Neural cell (in vitro differentiated cells): Measurements from ENCODE around the gene MACF1. TPM values are rescaled to one million over a fixed set of nuclear protein-coding genes. Genes with fewer than 3 reads are reported as not detected.

Experiments
- H2AFZ ChIP-seq: fragments of 200-600, 300-800 bp; sonication (generic), shearing (Covaris generic); 2 replicates; pipeline ENCODE4 v1.6.0; 2014; ENCODE audit warnings: low read depth, mild to moderate bottlenecking, antibody characterized with exemption, low read length, moderate library complexity
- H3F3A ChIP-seq: fragments of 200-600 bp; shearing (Covaris generic); 2 replicates; pipeline ENCODE4 v1.6.1; 2016; ENCODE audit warnings: mild to moderate bottlenecking, moderate library complexity, mixed read lengths, antibody characterized with exemption, low read length; ENCODE audit not compliant: insufficient read depth, poor library complexity, severe bottlenecking
- H3K27ac ChIP-seq: fragments of 200-600, 300-800 bp; sonication (generic), shearing (Covaris generic); 2 replicates; pipeline ENCODE4 v1.5.1; 2014; ENCODE audit warnings: mild to moderate bottlenecking, low read length, moderate library complexity
- H3K27me3 ChIP-seq: fragments of 300-800, 200-600 bp; sonication (generic), shearing (Covaris generic); 2 replicates; pipeline ENCODE4 v1.6.0; 2014; ENCODE audit warnings: mild to moderate bottlenecking, low read depth, low read length, moderate library complexity; ENCODE audit not compliant: insufficient read depth
- H3K36me3 ChIP-seq: fragments of 300-800, 200-600 bp; sonication (generic), shearing (Covaris generic); 2 replicates; pipeline ENCODE4 v1.5.1; 2014; ENCODE audit warnings: mild to moderate bottlenecking, antibody characterized with exemption, low read length, moderate library complexity; ENCODE audit not compliant: insufficient read depth
- H3K4me2 ChIP-seq: fragments of 300-800, 200-600 bp; sonication (generic), shearing (Covaris generic); 2 replicates; pipeline ENCODE4 v1.6.0; 2014; ENCODE audit warnings: mild to moderate bottlenecking, low read length
- H3K4me3 ChIP-seq: fragments of 300-800, 200-600 bp; sonication (generic), shearing (Covaris generic); 2 replicates; pipeline ENCODE4 v1.5.1; 2014; ENCODE audit warnings: mild to moderate bottlenecking, low read length, moderate library complexity
- H3K79me2 ChIP-seq: fragments of 200-600 bp; shearing (Covaris generic); replicated peaks from 2 replicates; pipeline ENCODE4 v1.6.0; 2014; ENCODE audit warnings: mild to moderate bottlenecking, low read length, moderate library complexity; ENCODE audit not compliant: insufficient read depth
- H3K9ac ChIP-seq: fragments of 300-800, 200-600 bp; sonication (generic), shearing (Covaris generic); 2 replicates; pipeline ENCODE4 v1.6.1; 2016; ENCODE audit warnings: mild to moderate bottlenecking, low read length, mixed read lengths
- H3K9me2 ChIP-seq: fragments of 200-600 bp; shearing (Covaris generic); 2 replicates; pipeline ENCODE4 v1.6.1; 2016; ENCODE audit warnings: mild to moderate bottlenecking, low read length, mixed read lengths; ENCODE audit not compliant: insufficient read depth
- H3K9me3 ChIP-seq: fragments of 200-600, 300-800 bp; sonication (generic), shearing (Covaris generic); 2 replicates; pipeline ENCODE4 v1.6.1; 2016; ENCODE audit warnings: mild to moderate bottlenecking, mixed run types, low read length, moderate library complexity, mixed read lengths
- H4K20me1 ChIP-seq: fragments of 200-600 bp; shearing (Covaris generic); 2 replicates; pipeline ENCODE4 v1.6.1; 2016; ENCODE audit warnings: mild to moderate bottlenecking, mixed run types; ENCODE audit not compliant: insufficient read depth
- CTCF ChIP-seq: fragments of 450-650 bp; IDR thresholded peaks from 2 replicates; pipeline ENCODE4 v1.5.1; 2014; ENCODE audit warnings: antibody characterized with exemption, mild to moderate bottlenecking, moderate library complexity; ENCODE audit not compliant: poor library complexity, severe bottlenecking
- EP300 ChIP-seq: fragments of 450-650 bp; conservative IDR thresholded peaks from 2 replicates; pipeline ENCODE4 v1.6.1; 2014; ENCODE audit warnings: antibody characterized with exemption, mild to moderate bottlenecking, moderate library complexity; ENCODE audit not compliant: poor library complexity, severe bottlenecking
- EZH2 ChIP-seq: fragments of 200-600, 300-800 bp; shearing (Covaris generic), sonication (generic); IDR thresholded peaks from 2 replicates; pipeline ENCODE4 v1.6.1; 2014; ENCODE audit warnings: antibody characterized with exemption, low read length, borderline replicate concordance, mild to moderate bottlenecking; ENCODE audit not compliant: insufficient read depth, poor library complexity, severe bottlenecking
- MXI1 ChIP-seq: fragments of 450-650 bp; conservative IDR thresholded peaks from 2 replicates; pipeline ENCODE4 v1.6.1; 2014; ENCODE audit warnings: antibody characterized with exemption, mild to moderate bottlenecking; ENCODE audit not compliant: poor library complexity, severe bottlenecking
- POLR2AphosphoS5 ChIP-seq: IDR thresholded peaks from 2 replicates; pipeline ENCODE4 v1.6.1; 2012
- RAD21 ChIP-seq: fragments of 450-650 bp; conservative IDR thresholded peaks from 2 replicates; pipeline ENCODE4 v1.6.1; 2014; ENCODE audit warnings: antibody characterized with exemption, mild to moderate bottlenecking, moderate library complexity
- REST ChIP-seq: IDR thresholded peaks from 2 replicates; pipeline ENCODE4 v1.6.1; 2012; ENCODE audit warnings: borderline replicate concordance
- SMC3 ChIP-seq: fragments of 450-650 bp; conservative IDR thresholded peaks from 2 replicates; pipeline ENCODE4 v1.6.1; 2014; ENCODE audit warnings: antibody characterized with exemption, mild to moderate bottlenecking, moderate library complexity; ENCODE audit not compliant: poor library complexity
- TAF1 ChIP-seq: IDR thresholded peaks from 2 replicates; pipeline ENCODE4 v1.6.1; 2012; ENCODE audit warnings: low read depth
- polyA plus RNA-seq: library from polyadenylated mRNA; depleted of rRNA; stranded (reverse); fragments of >200 nt; gene quantifications from 2 replicates; pipeline ENCODE4 v1.2.3, GENCODE V29; 2014

Gene MACF1
- polyA plus RNA-seq, 1 donor from 2014 or later = 176 TPM

- TF ChIP-seq POLR2AphosphoS5 = no peak
- no peak for TF ChIP-seq RAD21
- TF ChIP-seq MXI1 = no peak
- TF ChIP-seq TAF1 = no peak
- no peak for TF ChIP-seq REST
- no peak for TF ChIP-seq EP300
- no peak for TF ChIP-seq SMC3
- no peak for TF ChIP-seq EZH2
- no peak for TF ChIP-seq CTCF
- H3K4me2 ChIP-seq = no peak overlapping the region
- H3K79me2 ChIP-seq = peaks cover 46% of the 10 kb centered on the region
- no peak overlapping the region for H2AFZ ChIP-seq
- H3K27me3 ChIP-seq = no peaks in the 10 kb centered on the region
- no peaks in the 10 kb centered on the region for H3K36me3 ChIP-seq
- no peaks in the 10 kb centered on the region for H3F3A ChIP-seq
- no peaks in the 10 kb centered on the region for H3K9me3 ChIP-seq
- H3K4me3 ChIP-seq = no peak overlapping the region
- no peak overlapping the region for H3K9ac ChIP-seq
- H3K27ac ChIP-seq = no peak overlapping the region
- no peaks in the 10 kb centered on the region for H3K9me2 ChIP-seq
- H4K20me1 ChIP-seq = no peaks in the 10 kb centered on the region
Observed at GRCh38 chr1:39396671-39397070, 192.2 kb downstream of the MACF1 start.

- Histone ChIP-seq H3K27me3 (no peaks in the 10 kb centered on the region), H3F3A (no peaks in the 10 kb centered on the region), H4K20me1 (no peaks in the 10 kb centered on the region), H3K9ac (no peak overlapping the region), H3K36me3 (no peaks in the 10 kb centered on the region), H3K27ac (no peak overlapping the region), H3K9me3 (no peaks in the 10 kb centered on the region), H3K79me2 (peaks cover 39% of the 10 kb centered on the region), H3K9me2 (no peaks in the 10 kb centered on the region), H3K4me3 (no peak overlapping the region), H3K4me2 (no peak overlapping the region), H2AFZ (no peak overlapping the region)
- TF ChIP-seq EP300 = no peak
- TF ChIP-seq EZH2 = no peak
Observed at GRCh38 chr1:39397487-39397886, 193.0 kb downstream of the MACF1 start.
